ENCODE data around the gene TMEM267. TPM values are rescaled to one million over a fixed set of nuclear protein-coding genes. Genes with fewer than 3 reads are reported as not detected.

The TMEM267 gene
- total and polyA plus RNA-seq, 2 of the 4 experiments (the other 2 are of a cell fraction) = 9.2 to 12.0 TPM

GRCh38 chr5:43484106-43484849, 613 bp upstream of the TMEM267 start:
- Histone ChIP-seq H3K36me3 (ENCODE audit: control insufficient read depth, insufficient read depth, low read length) (no peaks in the 10 kb centered on the region), H3K4me2 (ENCODE audit: low read depth, low read length) (peak overlapping the region; percentile 94), H3K14ac (replicated peaks; ENCODE audit: low read depth, low read length) (peak overlapping the region; percentile 95), H3K4ac (ENCODE audit: low read depth, low read length) (peak overlapping the region; percentile 96), H2AK5ac (ENCODE audit: low read depth, low read length) (no peak overlapping the region), H3K9me3 (ENCODE audit: control insufficient read depth, insufficient read depth, low read length) (no peaks in the 10 kb centered on the region), H3K9me1 (ENCODE audit: insufficient read depth, low read length) (no peaks in the 10 kb centered on the region), H3K4me1 (ENCODE audit: control insufficient read depth, insufficient read depth, low read length) (peaks cover 2% of the 10 kb centered on the region; the same call in 1 of the 2 replicates), H3K9ac (ENCODE audit: low read depth, low read length) (peak overlapping the region; percentile 90), H4K91ac (ENCODE audit: insufficient read depth, low read depth, low read length) (peak overlapping the region; percentile 92), H3K23ac (ENCODE audit: low read depth, low read length) (peak overlapping the region; percentile 93), H4K5ac (ENCODE audit: low read depth, low read length) (peak overlapping the region; percentile 89), H2BK20ac (ENCODE audit: low read depth, low read length) (peak overlapping the region; percentile 39; the same call in 1 of the 2 replicates), H2BK120ac (ENCODE audit: low read depth, low read length) (peak overlapping the region; percentile 81), H3K27ac (ENCODE audit: insufficient read depth, low read length) (peak overlapping the region; percentile 86), H3K56ac (ENCODE audit: extremely low read depth, insufficient read depth, low read length) (peak overlapping the region; percentile 97), H4K20me1 (ENCODE audit: insufficient read depth, low read length) (no peaks in the 10 kb centered on the region), H3K27me3 (ENCODE audit: control insufficient read depth, insufficient read depth, low read length) (no peaks in the 10 kb centered on the region), H3K4me3 (ENCODE audit: insufficient read depth, low read depth, low read length) (peak overlapping the region; percentile 62), H3K18ac (ENCODE audit: low read depth, low read length) (peak overlapping the region; percentile 79), H2BK5ac (ENCODE audit: low read depth, low read length, poor library complexity, severe bottlenecking) (peak overlapping the region; percentile 84), H4K8ac (ENCODE audit: low read depth in 2 of 2, low read length in 2 of 2) (peak overlapping the region; percentile 92 to 99), H2AFZ (replicated peaks; ENCODE audit: low read length, poor library complexity) (peak overlapping the region; percentile 99), H3K79me1 (ENCODE audit: low read depth in 1 of 2, low read length in 2 of 2) (peaks cover 8 to 16% of the 10 kb centered on the region in 2 experiments), H2BK15ac (ENCODE audit: low read depth, low read length) (peak overlapping the region; percentile 8; the same call in 1 of the 3 replicates), H2AK9ac (replicated peaks; ENCODE audit: low read depth, low read length, poor library complexity) (peak overlapping the region; percentile 95)
- in situ Hi-C loops (cut with MboI; ENCODE audit: low sequenced_read_pairs) (loop anchor here (25.0 kb wide), 1 partner anchor 572 kb away; no protein-coding TSS in a partner anchor), dilution Hi-C loops (cut with HindIII; ENCODE audit: low sequenced_read_pairs, unreplicated experiment) (no loop called here), intact Hi-C loops (cut with micrococcal nuclease) (loop anchor here (1.0 to 10.0 kb wide), 6 partner anchors 31 to 469 kb away; partner anchors contain the start of genes C5orf34 and HMGCS1)
- BruUV-seq (replicated peaks) = TSS peak; percentile 86
- CTCF ChIA-PET = interaction anchor here (0.7 to 2.8 kb wide), 9 partner anchors 10 to 128 kb away, joined by 3 to 15 read pairs (median 7); partner anchors contain the start of gene CCL28
- TF ChIP-seq RCOR1 (IDR thresholded peaks at IDR 0.05; ENCODE audit: insufficient replicate concordance, low read length) = no peak
- TF ChIP-seq FOS (IDR thresholded peaks at IDR 0.05; ENCODE audit: low read depth, low read length) = no peak
- TF ChIP-seq BHLHE40 (IDR thresholded peaks at IDR 0.05; ENCODE audit: low read depth, low read length) = peak; percentile 81
- TF ChIP-seq MXI1 (IDR thresholded peaks at IDR 0.05; ENCODE audit: borderline replicate concordance, low read depth, low read length) = 0 out of 2 replicates have a peak, but pooled peaks have one; percentile 44
- no peak for TF ChIP-seq CHD1 (IDR thresholded peaks at IDR 0.05; ENCODE audit: low read depth, low read length)
- TF ChIP-seq USF2 (IDR thresholded peaks at IDR 0.05; ENCODE audit: low read depth, low read length) = no peak
- peak; percentile 71 for TF ChIP-seq CTCF (conservative IDR thresholded peaks at IDR 0.05; ENCODE audit: low read depth, low read length)
- peak; percentile 41 for TF ChIP-seq SMC3 (IDR thresholded peaks at IDR 0.05; ENCODE audit: low read depth, low read length)
- TF ChIP-seq ELK1 (IDR thresholded peaks at IDR 0.05; ENCODE audit: borderline replicate concordance, low read depth, low read length) = no peak
- no peak; the same call in 1 of the 2 replicates for TF ChIP-seq POLR2A (IDR thresholded peaks at IDR 0.05; ENCODE audit: low read depth, low read length)
- no peak for TF ChIP-seq MAFK (IDR thresholded peaks at IDR 0.05; ENCODE audit: low read depth, low read length)
- peak; percentile 58 for TF ChIP-seq RAD21 (IDR thresholded peaks at IDR 0.05; ENCODE audit: low read length)
- no peak for TF ChIP-seq RFX5 (IDR thresholded peaks at IDR 0.05; ENCODE audit: low read depth, low read length)
- peak; percentile 75 for ATAC-seq (ENCODE audit: low read depth)
- 0% methylated on average over 4 of the region's 32 CpGs; no CpG with 5 or more reads in 1 of the 2 experiments for WGBS, 2 experiments (ENCODE audit: extremely low coverage in 2 of 2, insufficient read length in 1 of 2)
- POLR2A ChIA-PET (ENCODE audit: unreplicated experiment) = interaction anchor here (0.6 to 1.3 kb wide), 6 partner anchors 11 to 439 kb away, joined by 3 to 14 read pairs (median 4); no protein-coding TSS in a partner anchor
- peak; percentile 82 for DNase-seq

Data from IMR-90 (cell line).